HFFc6 (cell line): ENCODE measurements around the gene PRR23C. TPM values are rescaled to one million over a fixed set of nuclear protein-coding genes. Genes with fewer than 3 reads are reported as not detected.

Experiments used
- DNase-seq: peaks from one replicate; pipeline ENCODE4 v3.0.0-alpha.2; 2018
- H3K27ac Mint-ChIP-seq: 2 replicates; pipeline ENCODE4 v1.8.0; 2020; ENCODE audit warnings: mild to moderate bottlenecking, mixed read lengths
- H3K27me3 Mint-ChIP-seq: 2 replicates; pipeline ENCODE4 v1.8.0; 2021; ENCODE audit warnings: mild to moderate bottlenecking, moderate library complexity, mixed read lengths; ENCODE audit not compliant: insufficient read depth
- H3K36me3 Mint-ChIP-seq: 2 replicates; pipeline ENCODE4 v1.8.0; 2021; ENCODE audit warnings: low read depth, mixed read lengths
- H3K4me1 Mint-ChIP-seq: 2 replicates; pipeline ENCODE4 v1.8.0; 2020; ENCODE audit warnings: low read depth, mixed read lengths
- H3K4me3 Mint-ChIP-seq: 2 replicates; pipeline ENCODE4 v1.8.0; 2020; ENCODE audit warnings: mild to moderate bottlenecking, moderate library complexity, mixed read lengths
- H3K9me3 Mint-ChIP-seq: 2 replicates; pipeline ENCODE4 v1.8.0; 2020; ENCODE audit warnings: mild to moderate bottlenecking, mixed read lengths
- total RNA-seq, 6 experiments: library from RNA; stranded (reverse); fragmentation: NEBNext Ultra II Directional; extraction: Animal tissue kit (Norgen Biotek cat#: 25700); gene quantifications; 2 replicates in 1 of 6; 3 replicates in 5 of 6; pipeline ENCODE4 v1.2.3, GENCODE V29; 2021
- TF ChIP-seq, protein P1 (sequence below): fragments of 200-600 bp; sonication (generic); IDR thresholded peaks from 2 replicates; pipeline ENCODE4 v1.5.0; 2021; ENCODE audit warnings: antibody characterized with exemption, mild to moderate bottlenecking

Gene PRR23C
- total RNA-seq, 6 experiments from 2014 or later = not detected

GRCh38 chr3:139074565-139075115 is 29.9 kb upstream of the PRR23C start:
- DNase-seq = no peak
- H3K27ac Mint-ChIP-seq = no peak overlapping the region
- TF ChIP-seq, protein P1, sequence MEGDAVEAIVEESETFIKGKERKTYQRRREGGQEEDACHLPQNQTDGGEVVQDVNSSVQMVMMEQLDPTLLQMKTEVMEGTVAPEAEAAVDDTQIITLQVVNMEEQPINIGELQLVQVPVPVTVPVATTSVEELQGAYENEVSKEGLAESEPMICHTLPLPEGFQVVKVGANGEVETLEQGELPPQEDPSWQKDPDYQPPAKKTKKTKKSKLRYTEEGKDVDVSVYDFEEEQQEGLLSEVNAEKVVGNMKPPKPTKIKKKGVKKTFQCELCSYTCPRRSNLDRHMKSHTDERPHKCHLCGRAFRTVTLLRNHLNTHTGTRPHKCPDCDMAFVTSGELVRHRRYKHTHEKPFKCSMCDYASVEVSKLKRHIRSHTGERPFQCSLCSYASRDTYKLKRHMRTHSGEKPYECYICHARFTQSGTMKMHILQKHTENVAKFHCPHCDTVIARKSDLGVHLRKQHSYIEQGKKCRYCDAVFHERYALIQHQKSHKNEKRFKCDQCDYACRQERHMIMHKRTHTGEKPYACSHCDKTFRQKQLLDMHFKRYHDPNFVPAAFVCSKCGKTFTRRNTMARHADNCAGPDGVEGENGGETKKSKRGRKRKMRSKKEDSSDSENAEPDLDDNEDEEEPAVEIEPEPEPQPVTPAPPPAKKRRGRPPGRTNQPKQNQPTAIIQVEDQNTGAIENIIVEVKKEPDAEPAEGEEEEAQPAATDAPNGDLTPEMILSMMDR = no peak
- H3K9me3 Mint-ChIP-seq = peaks cover 5% of the 10 kb centered on the region; the same call in 1 of the 2 replicates
- no peak overlapping the region for H3K4me3 Mint-ChIP-seq
- H3K4me1 Mint-ChIP-seq = no peaks in the 10 kb centered on the region
- H3K27me3 Mint-ChIP-seq = no peaks in the 10 kb centered on the region; the same call in 1 of the 2 replicates
- no peaks in the 10 kb centered on the region for H3K36me3 Mint-ChIP-seq

- Mint-ChIP-seq H3K27ac (no peak overlapping the region), H3K27me3 (no peaks in the 10 kb centered on the region), H3K36me3 (no peaks in the 10 kb centered on the region), H3K9me3 (no peaks in the 10 kb centered on the region), H3K4me1 (no peaks in the 10 kb centered on the region), H3K4me3 (no peak overlapping the region)
- TF ChIP-seq, protein P1 = no peak
- DNase-seq = no peak
Observed at GRCh38 chr3:139062918-139063317, 18.2 kb upstream of the PRR23C start.

- H3K9me3 Mint-ChIP-seq = peaks cover 16% of the 10 kb centered on the region
- no peak overlapping the region for H3K27ac Mint-ChIP-seq
- no peak overlapping the region for H3K4me3 Mint-ChIP-seq
- no peak for DNase-seq
- no peaks in the 10 kb centered on the region for H3K27me3 Mint-ChIP-seq
- H3K4me1 Mint-ChIP-seq = no peaks in the 10 kb centered on the region
- H3K36me3 Mint-ChIP-seq = no peaks in the 10 kb centered on the region
- TF ChIP-seq, protein P1 = no peak
Observed at GRCh38 chr3:139052802-139053600, 8.3 kb upstream of the PRR23C start.

DNA sequence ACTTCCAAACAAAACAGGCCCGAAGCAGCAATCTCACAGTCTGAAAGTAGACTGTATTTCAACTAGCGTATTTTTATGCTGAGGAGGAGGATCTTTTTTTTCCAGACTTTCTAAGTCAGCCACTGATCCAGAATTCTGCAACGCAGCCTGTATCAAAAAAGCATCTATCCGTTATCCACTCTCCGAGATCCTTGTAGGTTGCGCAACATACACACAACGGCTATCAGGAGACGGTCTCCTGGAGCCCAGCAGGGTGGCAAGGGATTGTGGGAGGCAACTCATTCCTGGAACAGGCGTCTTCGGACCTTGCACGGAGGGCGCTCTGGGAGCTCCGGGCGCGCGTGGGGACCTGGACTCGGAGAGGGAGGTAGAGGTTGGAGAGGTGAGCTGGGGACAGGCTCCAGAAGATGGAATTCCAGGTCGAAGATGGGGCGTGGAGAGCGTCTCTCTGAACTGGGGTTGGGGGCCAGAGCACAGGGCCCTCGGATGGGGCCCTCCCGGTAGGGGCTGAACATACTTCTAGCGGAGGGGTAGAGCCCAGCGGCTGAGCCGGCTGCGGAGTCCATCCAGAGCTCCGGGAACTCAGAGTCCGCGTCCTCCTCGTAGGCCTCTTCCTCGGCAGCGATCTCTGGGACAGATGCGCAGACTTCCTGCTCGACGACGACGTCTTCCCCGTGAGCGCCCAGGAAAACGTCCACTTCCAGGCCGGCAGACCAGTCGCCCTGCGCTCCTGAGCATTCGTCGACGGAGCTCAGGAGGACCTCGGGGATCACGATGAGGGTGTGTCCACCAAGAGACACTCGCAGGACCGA is 932 bp downstream of the PRR23C start:
- DNase-seq = no peak
- peaks cover 2% of the 10 kb centered on the region; the same call in 1 of the 2 replicates for H3K27me3 Mint-ChIP-seq
- H3K9me3 Mint-ChIP-seq = peaks cover 21% of the 10 kb centered on the region
- TF ChIP-seq, protein P1 = no peak
- peaks cover 11% of the 10 kb centered on the region; the same call in 1 of the 2 replicates for H3K36me3 Mint-ChIP-seq
- no peak overlapping the region for H3K4me3 Mint-ChIP-seq
- H3K4me1 Mint-ChIP-seq = no peaks in the 10 kb centered on the region
- no peak overlapping the region for H3K27ac Mint-ChIP-seq

DNA sequence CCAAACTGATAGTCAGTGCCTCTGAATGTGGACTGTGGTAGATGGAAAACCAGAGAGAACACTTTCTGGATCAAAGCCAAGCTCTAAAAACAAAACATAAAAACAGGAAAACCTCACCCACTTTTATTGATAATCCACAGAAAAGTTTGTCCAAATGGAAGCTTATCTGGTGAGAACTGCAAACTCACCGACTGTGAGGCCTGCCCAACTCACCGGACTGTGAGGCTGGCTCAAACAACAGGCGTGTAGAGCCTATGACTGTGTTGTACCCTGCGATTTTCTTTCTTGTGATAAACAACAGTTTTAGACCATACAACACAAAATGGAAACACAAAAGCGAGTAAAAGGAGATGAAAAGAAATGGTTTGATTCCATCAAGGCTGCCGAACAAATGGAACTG is 7.2 kb downstream of the PRR23C start:
- Mint-ChIP-seq H3K27me3 (no peaks in the 10 kb centered on the region; the same call in 1 of the 2 replicates), H3K4me3 (no peak overlapping the region), H3K27ac (no peak overlapping the region)

More for the DNA sequence above, 7.2 kb downstream of the PRR23C start:
- Mint-ChIP-seq H3K4me1 (no peaks in the 10 kb centered on the region), H3K9me3 (no peaks in the 10 kb centered on the region), H3K36me3 (no peaks in the 10 kb centered on the region)
- no peak for DNase-seq
- TF ChIP-seq, protein P1 = no peak
